ENCODE results near the gene EMP2. TPM values are rescaled to one million over a fixed set of nuclear protein-coding genes. Genes with fewer than 3 reads are reported as not detected.

The EMP2 gene
- total RNA-seq, 4 donors from 2014 or later = 108 to 121 (median 109) TPM

DNA sequence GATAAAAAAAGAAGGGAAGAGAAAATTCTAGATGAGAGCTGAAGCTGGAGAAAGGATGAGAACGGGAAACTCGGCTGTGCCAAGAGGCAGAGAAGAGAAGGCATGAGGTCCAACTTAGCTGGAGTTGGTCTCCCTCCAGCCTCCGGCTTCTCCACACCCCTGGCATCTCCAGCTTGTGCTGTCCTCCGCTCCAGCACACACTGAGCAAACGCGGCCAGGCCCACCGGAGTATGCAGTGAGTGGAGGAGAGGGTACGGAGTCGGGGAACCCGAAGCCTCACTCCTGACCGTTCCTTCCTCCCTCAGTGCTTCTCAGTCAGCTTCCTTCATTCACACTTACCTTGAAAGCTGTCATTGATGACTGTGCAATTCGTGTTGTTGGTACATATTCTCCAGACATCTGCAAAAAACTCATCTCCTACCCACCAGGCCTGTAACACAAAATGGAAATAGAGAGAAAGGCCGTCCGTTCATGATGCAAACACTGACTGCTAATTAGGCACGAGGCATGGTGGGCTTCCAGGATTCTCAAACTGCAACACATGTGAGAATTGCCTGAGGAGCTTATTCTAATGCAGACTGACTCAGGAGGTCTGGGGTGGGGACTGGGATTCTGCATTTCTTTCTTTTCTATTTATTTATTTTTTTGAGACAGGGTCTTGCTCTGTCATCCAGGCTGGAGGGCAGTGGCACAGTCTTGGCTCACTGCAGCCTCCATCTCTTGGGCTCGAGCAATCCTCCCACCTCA, 37.0 kb downstream of the EMP2 start:
- Histone ChIP-seq H3K4me3 (no peak overlapping the region), H3K4me1 (peaks cover 0 to 20% (median 0%) of the 10 kb centered on the region in 3 donors), H3K9me3 (peaks cover 0 to 1% (median 0%) of the 10 kb centered on the region in 3 donors), H3K27ac (no peak overlapping the region), H3K36me3 (peaks cover 25 to 100% (median 48%) of the 10 kb centered on the region in 3 donors), H3K27me3 (no peaks in the 10 kb centered on the region)
- intact Hi-C loops (cut with DNase I) = no loop called here
- TF ChIP-seq POLR2A (IDR thresholded peaks at IDR 0.05) = no peak
- TF ChIP-seq, protein P1, sequence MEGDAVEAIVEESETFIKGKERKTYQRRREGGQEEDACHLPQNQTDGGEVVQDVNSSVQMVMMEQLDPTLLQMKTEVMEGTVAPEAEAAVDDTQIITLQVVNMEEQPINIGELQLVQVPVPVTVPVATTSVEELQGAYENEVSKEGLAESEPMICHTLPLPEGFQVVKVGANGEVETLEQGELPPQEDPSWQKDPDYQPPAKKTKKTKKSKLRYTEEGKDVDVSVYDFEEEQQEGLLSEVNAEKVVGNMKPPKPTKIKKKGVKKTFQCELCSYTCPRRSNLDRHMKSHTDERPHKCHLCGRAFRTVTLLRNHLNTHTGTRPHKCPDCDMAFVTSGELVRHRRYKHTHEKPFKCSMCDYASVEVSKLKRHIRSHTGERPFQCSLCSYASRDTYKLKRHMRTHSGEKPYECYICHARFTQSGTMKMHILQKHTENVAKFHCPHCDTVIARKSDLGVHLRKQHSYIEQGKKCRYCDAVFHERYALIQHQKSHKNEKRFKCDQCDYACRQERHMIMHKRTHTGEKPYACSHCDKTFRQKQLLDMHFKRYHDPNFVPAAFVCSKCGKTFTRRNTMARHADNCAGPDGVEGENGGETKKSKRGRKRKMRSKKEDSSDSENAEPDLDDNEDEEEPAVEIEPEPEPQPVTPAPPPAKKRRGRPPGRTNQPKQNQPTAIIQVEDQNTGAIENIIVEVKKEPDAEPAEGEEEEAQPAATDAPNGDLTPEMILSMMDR (IDR thresholded peaks at IDR 0.05) = no peak
- no peak for DNase-seq
- WGBS, 2 donors = 86 to 88% methylated on average over 15 to 16 of the region's 16 CpGs

DNA sequence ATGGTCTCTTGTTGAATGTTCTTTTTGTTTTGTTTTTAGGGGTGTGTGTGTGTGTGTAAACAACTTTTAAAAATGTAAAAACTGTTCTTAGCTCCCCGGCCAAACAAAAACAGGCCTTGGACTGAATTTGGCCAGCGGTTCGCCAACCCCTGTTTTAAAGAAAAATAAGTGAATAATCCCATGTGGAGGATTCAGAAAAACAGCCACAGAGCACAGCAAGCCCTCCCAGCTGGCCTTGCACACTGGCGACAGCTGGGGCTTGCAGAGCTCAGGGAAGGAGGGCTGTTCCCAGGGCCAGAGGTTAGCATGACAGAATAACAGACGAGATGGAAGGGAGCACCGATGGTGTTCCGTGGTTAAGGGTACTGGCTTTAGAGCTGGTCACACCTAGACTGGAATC, 39.0 kb downstream of the EMP2 start:
- TF ChIP-seq POLR2A (IDR thresholded peaks at IDR 0.05) = no peak
- TF ChIP-seq, protein P1 (IDR thresholded peaks at IDR 0.05) = no peak
- Histone ChIP-seq H3K4me1 (peaks cover 0 to 38% (median 0%) of the 10 kb centered on the region in 3 donors), H3K9me3 (no peaks in the 10 kb centered on the region), H3K27me3 (no peaks in the 10 kb centered on the region), H3K27ac (peak overlapping the region in 1 of 4 donors; percentile 37), H3K36me3 (peaks cover 20 to 100% (median 53%) of the 10 kb centered on the region in 3 donors), H3K4me3 (no peak overlapping the region)
- 81 to 88% methylated on average over 7 of the region's 7 CpGs for WGBS, 2 donors
- intact Hi-C loops (cut with DNase I) = no loop called here
- DNase-seq = no peak

DNA sequence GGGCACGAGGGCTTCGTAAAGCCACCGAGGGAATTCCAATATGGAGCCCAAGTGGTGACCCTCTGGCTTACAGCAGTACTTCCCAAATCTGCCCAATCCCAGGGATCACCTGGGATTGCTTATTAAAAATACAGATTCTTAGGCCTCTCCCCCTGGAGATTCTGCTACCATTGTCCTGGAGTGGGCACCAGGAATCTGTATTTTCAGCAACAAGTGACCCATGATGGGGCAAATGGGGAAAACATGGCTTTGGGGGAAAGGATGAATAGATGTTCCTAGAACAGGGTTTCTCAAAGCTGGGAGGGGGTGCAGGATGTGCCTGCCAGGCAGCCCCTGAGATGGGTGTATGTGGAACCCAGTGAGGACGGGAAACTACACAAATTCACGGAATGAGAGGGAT, 40.6 kb downstream of the EMP2 start:
- TF ChIP-seq, protein P1 (IDR thresholded peaks at IDR 0.05) = no peak
- no peak for TF ChIP-seq POLR2A (IDR thresholded peaks at IDR 0.05)
- Histone ChIP-seq H3K36me3 (peaks cover 18 to 100% (median 50%) of the 10 kb centered on the region in 3 donors), H3K27ac (peak overlapping the region in 2 of 4 donors; percentile 27 to 83), H3K4me1 (peaks cover 0 to 45% (median 0%) of the 10 kb centered on the region in 3 donors), H3K9me3 (no peaks in the 10 kb centered on the region), H3K27me3 (no peaks in the 10 kb centered on the region), H3K4me3 (no peak overlapping the region)
- no peak for DNase-seq
- WGBS, 2 donors = 78 to 86% methylated on average over 5 of the region's 5 CpGs
- intact Hi-C loops (cut with DNase I) = no loop called here

DNA sequence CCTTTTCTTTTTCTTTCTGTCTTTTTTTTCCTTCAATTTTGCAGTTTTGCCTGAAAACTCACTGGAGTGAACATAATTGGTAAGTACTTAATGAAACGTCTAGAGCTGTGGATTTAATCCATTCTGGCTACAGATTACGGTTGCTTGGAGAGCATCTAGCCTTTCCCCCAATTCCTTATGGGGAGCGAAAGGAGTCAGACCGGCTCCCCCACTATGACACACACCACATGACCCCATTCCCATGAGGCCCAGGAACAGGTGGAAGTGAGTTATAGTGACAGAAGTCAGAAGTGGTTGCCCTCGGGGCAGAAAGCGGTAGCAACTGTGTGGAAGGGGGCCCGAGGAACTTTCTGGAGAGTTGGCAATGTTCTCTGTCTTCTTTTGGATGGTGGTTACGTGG, 41.2 kb downstream of the EMP2 start:
- Histone ChIP-seq H3K36me3 (peaks cover 18 to 100% (median 50%) of the 10 kb centered on the region in 3 donors), H3K4me1 (peaks cover 0 to 45% (median 0%) of the 10 kb centered on the region in 3 donors), H3K9me3 (no peaks in the 10 kb centered on the region), H3K27ac (peak overlapping the region in 2 of 4 donors; percentile 74 to 83), H3K27me3 (no peaks in the 10 kb centered on the region), H3K4me3 (no peak overlapping the region)
- intact Hi-C loops (cut with DNase I) = no loop called here
- no peak for DNase-seq
- no peak for TF ChIP-seq POLR2A (IDR thresholded peaks at IDR 0.05)
- TF ChIP-seq, protein P1 (IDR thresholded peaks at IDR 0.05) = no peak
- 52 to 60% methylated on average over 6 to 8 of the region's 8 CpGs for WGBS, 2 donors

DNA sequence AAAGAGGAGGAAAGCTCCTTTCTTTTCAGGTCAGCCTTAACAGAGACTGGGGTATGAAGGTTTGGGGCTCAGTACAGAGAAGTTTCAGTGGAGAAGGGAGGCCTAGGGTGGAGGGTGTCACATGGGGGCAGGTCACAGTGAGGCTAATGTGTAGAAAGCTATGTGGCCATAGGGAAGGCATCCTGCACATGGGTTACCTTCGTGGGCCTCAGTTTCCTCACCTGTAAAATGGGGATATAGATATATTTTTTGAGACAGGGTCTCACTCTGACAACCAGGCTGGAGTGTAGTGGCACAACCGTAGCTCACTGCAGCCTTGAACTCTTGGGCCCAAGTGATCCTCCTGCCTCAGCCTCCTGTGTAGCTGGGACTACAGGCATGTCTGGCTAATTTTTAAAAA, 41.8 kb downstream of the EMP2 start:
- 83 to 94% methylated on average over 1 to 2 of the region's 2 CpGs for WGBS, 2 donors
- no peak for TF ChIP-seq POLR2A (IDR thresholded peaks at IDR 0.05)
- TF ChIP-seq, protein P1 (IDR thresholded peaks at IDR 0.05) = no peak
- DNase-seq = no peak

More for the DNA sequence above, 41.8 kb downstream of the EMP2 start:
- peaks cover 0 to 45% (median 0%) of the 10 kb centered on the region in 3 donors for H3K4me1 ChIP-seq
- H3K27ac ChIP-seq = peak overlapping the region in 2 of 4 donors; percentile 74 to 83
- H3K36me3 ChIP-seq = peaks cover 18 to 100% (median 43%) of the 10 kb centered on the region in 3 donors
- H3K4me3 ChIP-seq = no peak overlapping the region
- no peaks in the 10 kb centered on the region for H3K9me3 ChIP-seq
- intact Hi-C loops (cut with DNase I) = no loop called here
- H3K27me3 ChIP-seq = no peaks in the 10 kb centered on the region

All from esophagus squamous epithelium (tissue), 5 donors.